ENCODE measurements around the gene SWT1.

The SWT1 gene

GRCh38 chr1:185132534-185132933 lies 24.4 kb upstream of the SWT1 start:
- no peak overlapping the region for H3K4me3 ChIP-seq (ENCODE audit: low read depth, low read length)
- no peak for TF ChIP-seq CTCF (IDR thresholded peaks at IDR 0.05; ENCODE audit: low read depth, low read length, missing control alignments)
- DNase-seq (ENCODE audit: low read depth), result no peak

DNA sequence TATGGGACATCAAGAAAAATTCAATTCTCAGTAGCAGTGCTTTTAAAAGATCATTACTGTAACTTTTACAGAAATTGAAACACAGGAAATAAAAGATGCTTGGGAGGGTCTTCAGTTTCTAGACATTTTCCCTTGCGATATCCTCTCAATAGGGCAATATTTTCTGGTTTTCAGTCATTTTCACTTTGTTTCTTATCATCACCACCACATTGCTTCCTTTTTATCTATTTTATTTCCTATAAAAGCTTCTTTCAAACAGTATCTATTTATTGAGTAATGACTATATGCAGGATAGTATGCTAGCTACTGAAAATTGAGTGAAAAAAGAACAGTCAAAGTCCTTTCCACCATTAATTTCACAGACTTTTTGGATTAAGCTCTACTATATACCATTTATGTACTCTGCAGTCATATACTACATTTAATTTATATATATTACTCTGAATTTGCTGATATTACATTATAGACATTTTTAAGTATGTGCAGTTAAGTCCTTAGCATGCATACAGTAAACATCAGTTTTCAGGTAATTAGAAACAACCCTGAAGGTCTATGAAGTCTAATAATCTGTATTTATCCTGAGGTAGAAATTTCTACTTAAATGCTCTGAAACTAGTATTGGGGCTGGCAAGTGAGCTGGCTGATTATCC lies 18.9 kb upstream of the SWT1 start:
- no peak for DNase-seq (ENCODE audit: low read depth)
- TF ChIP-seq CTCF (IDR thresholded peaks at IDR 0.05; ENCODE audit: low read depth, low read length, missing control alignments), result no peak
- no peak overlapping the region for H3K4me3 ChIP-seq (ENCODE audit: low read depth, low read length)

DNA sequence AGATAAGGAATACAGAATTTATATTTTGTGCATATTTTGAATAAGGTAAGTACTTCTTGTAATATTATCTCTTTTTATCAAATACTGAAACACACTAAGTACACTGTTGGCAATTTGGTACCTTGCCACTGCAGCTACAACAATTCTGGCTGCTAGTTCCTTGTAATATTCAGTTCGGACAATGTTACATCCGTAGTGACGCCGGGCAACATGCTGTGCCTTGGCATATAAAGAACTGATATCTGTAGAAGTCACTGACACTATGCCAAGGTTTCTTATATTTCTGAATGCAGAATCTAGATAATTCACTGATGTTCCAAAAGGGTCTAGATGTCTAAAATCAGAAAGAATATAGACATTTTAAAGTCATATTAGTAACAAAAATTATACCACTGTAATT lies 17.7 kb upstream of the SWT1 start:
- no peak for TF ChIP-seq CTCF (IDR thresholded peaks at IDR 0.05; ENCODE audit: low read depth, low read length, missing control alignments)
- no peak for DNase-seq (ENCODE audit: low read depth)

DNA sequence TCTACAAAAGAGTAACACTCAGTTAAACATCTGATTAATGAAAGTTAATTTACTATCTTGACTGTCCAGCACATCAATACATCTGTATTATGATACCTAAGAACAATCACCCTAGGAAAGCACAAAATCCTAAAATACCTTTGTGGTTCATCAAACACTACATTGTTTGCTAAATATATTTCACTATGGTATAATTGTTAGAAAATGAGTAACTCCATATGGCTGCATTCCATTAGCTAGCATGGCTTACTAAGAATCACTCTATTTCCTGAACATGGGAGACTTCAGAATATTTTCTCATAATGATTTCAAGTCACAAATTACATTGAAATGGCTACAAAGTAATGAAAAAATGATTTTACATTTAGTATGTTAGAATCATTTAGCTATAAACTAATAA lies 12.7 kb upstream of the SWT1 start:
- no peak for TF ChIP-seq CTCF (IDR thresholded peaks at IDR 0.05; ENCODE audit: low read depth, low read length, missing control alignments)
- H3K4me3 ChIP-seq (ENCODE audit: low read depth, low read length), result no peak overlapping the region
- no peak for DNase-seq (ENCODE audit: low read depth)

More for the DNA sequence above, 17.7 kb upstream of the SWT1 start:
- no peak overlapping the region for H3K4me3 ChIP-seq (ENCODE audit: low read depth, low read length)

- no peak for DNase-seq (ENCODE audit: low read depth)
- no peak overlapping the region for H3K4me3 ChIP-seq (ENCODE audit: low read depth, low read length)
- TF ChIP-seq CTCF (IDR thresholded peaks at IDR 0.05; ENCODE audit: low read depth, low read length, missing control alignments), result no peak
Measured at GRCh38 chr1:185151215-185151614, 5.8 kb upstream of the SWT1 start.

- TF ChIP-seq CTCF (IDR thresholded peaks at IDR 0.05; ENCODE audit: low read depth, low read length, missing control alignments), result no peak
- no peak for DNase-seq (ENCODE audit: low read depth)
- no peak overlapping the region for H3K4me3 ChIP-seq (ENCODE audit: low read depth, low read length)
Measured at GRCh38 chr1:185152187-185152767, 4.7 kb upstream of the SWT1 start.
